Adipocyte (in vitro differentiated cells): Measurements from ENCODE around the gene ABHD14A.

ENCODE experiments used
- DNase-seq: peaks from one replicate; pipeline ENCODE4 v3.0.0-alpha.2; 2015; ENCODE audit warnings: low read depth
- H3K27me3 ChIP-seq: replicated peaks from 2 replicates; pipeline ENCODE4 v1.7.0; 2013; ENCODE audit warnings: mild to moderate bottlenecking, low read length, moderate library complexity; ENCODE audit not compliant: control insufficient read depth, insufficient read depth
- H3K36me3 ChIP-seq: 2 replicates; pipeline ENCODE4 v1.7.0; 2013; ENCODE audit warnings: low read length, mild to moderate bottlenecking, moderate library complexity; ENCODE audit not compliant: control insufficient read depth, insufficient read depth, severe bottlenecking
- H3K4me1 ChIP-seq: 2 replicates; pipeline ENCODE4 v1.7.0; 2013; ENCODE audit warnings: mild to moderate bottlenecking, low read length, moderate library complexity; ENCODE audit not compliant: control insufficient read depth, insufficient read depth
- H3K4me3 ChIP-seq: 2 replicates; pipeline ENCODE4 v1.7.0; 2013; ENCODE audit warnings: mild to moderate bottlenecking, low read length, moderate library complexity
- H3K9ac ChIP-seq: 2 replicates; pipeline ENCODE4 v1.7.0; 2013; ENCODE audit warnings: mild to moderate bottlenecking, low read length, moderate library complexity
- H3K9me3 ChIP-seq: 2 replicates; pipeline ENCODE4 v1.7.0; 2013; ENCODE audit warnings: mild to moderate bottlenecking, low read length, moderate library complexity; ENCODE audit not compliant: control insufficient read depth

Gene ABHD14A

GRCh38 chr3:52019352-52020080 lies 44.7 kb downstream of the ABHD14A start:
- no peaks in the 10 kb centered on the region for H3K9me3 ChIP-seq
- no peak overlapping the region for H3K9ac ChIP-seq
- H3K4me1 ChIP-seq: peaks cover 11% of the 10 kb centered on the region
- no peak overlapping the region for H3K4me3 ChIP-seq
- no peak for DNase-seq
- no peaks in the 10 kb centered on the region for H3K36me3 ChIP-seq
- no peaks in the 10 kb centered on the region for H3K27me3 ChIP-seq

GRCh38 chr3:52020796-52021195 lies 45.9 kb downstream of the ABHD14A start:
- Histone ChIP-seq H3K4me1 (peaks cover 11% of the 10 kb centered on the region), H3K27me3 (no peaks in the 10 kb centered on the region), H3K9me3 (no peaks in the 10 kb centered on the region), H3K4me3 (no peak overlapping the region), H3K9ac (no peak overlapping the region), H3K36me3 (no peaks in the 10 kb centered on the region)
- DNase-seq: no peak

- Histone ChIP-seq H3K36me3 (no peaks in the 10 kb centered on the region), H3K9ac (no peak overlapping the region), H3K4me3 (no peak overlapping the region), H3K9me3 (no peaks in the 10 kb centered on the region), H3K27me3 (no peaks in the 10 kb centered on the region), H3K4me1 (peaks cover 11% of the 10 kb centered on the region)
- DNase-seq: no peak
Observed at GRCh38 chr3:52021489-52022268, 46.8 kb downstream of the ABHD14A start.

GRCh38 chr3:52022323-52023100 lies 47.6 kb downstream of the ABHD14A start:
- Histone ChIP-seq H3K36me3 (no peaks in the 10 kb centered on the region), H3K4me1 (peaks cover 11% of the 10 kb centered on the region), H3K9me3 (no peaks in the 10 kb centered on the region), H3K4me3 (no peak overlapping the region), H3K9ac (no peak overlapping the region), H3K27me3 (no peaks in the 10 kb centered on the region)
- no peak for DNase-seq

GRCh38 chr3:52023101-52023770 lies 48.4 kb downstream of the ABHD14A start:
- Histone ChIP-seq H3K4me1 (peaks cover 11% of the 10 kb centered on the region), H3K9me3 (no peaks in the 10 kb centered on the region), H3K9ac (no peak overlapping the region), H3K4me3 (no peak overlapping the region), H3K36me3 (no peaks in the 10 kb centered on the region), H3K27me3 (no peaks in the 10 kb centered on the region)
- DNase-seq: no peak

GRCh38 chr3:52023860-52024764 lies 49.2 kb downstream of the ABHD14A start:
- Histone ChIP-seq H3K9ac (no peak overlapping the region), H3K36me3 (no peaks in the 10 kb centered on the region), H3K4me1 (peaks cover 11% of the 10 kb centered on the region), H3K4me3 (no peak overlapping the region), H3K27me3 (no peaks in the 10 kb centered on the region), H3K9me3 (no peaks in the 10 kb centered on the region)
- no peak for DNase-seq

- Histone ChIP-seq H3K4me3 (no peak overlapping the region), H3K27me3 (no peaks in the 10 kb centered on the region), H3K36me3 (no peaks in the 10 kb centered on the region), H3K9ac (no peak overlapping the region), H3K4me1 (peaks cover 11% of the 10 kb centered on the region), H3K9me3 (no peaks in the 10 kb centered on the region)
- no peak for DNase-seq
Observed at GRCh38 chr3:52024765-52025452, 50.0 kb downstream of the ABHD14A start.

GRCh38 chr3:52025453-52025852 lies 50.6 kb downstream of the ABHD14A start:
- Histone ChIP-seq H3K9me3 (no peaks in the 10 kb centered on the region), H3K36me3 (no peaks in the 10 kb centered on the region), H3K4me3 (no peak overlapping the region), H3K4me1 (peaks cover 11% of the 10 kb centered on the region), H3K27me3 (no peaks in the 10 kb centered on the region), H3K9ac (no peak overlapping the region)
- DNase-seq: no peak

GRCh38 chr3:52026041-52026440 lies 51.2 kb downstream of the ABHD14A start:
- peaks cover 4% of the 10 kb centered on the region for H3K9me3 ChIP-seq
- no peaks in the 10 kb centered on the region for H3K36me3 ChIP-seq
- no peak for DNase-seq
- H3K4me3 ChIP-seq: no peak overlapping the region
- H3K27me3 ChIP-seq: no peaks in the 10 kb centered on the region
- peaks cover 11% of the 10 kb centered on the region for H3K4me1 ChIP-seq
- H3K9ac ChIP-seq: no peak overlapping the region

GRCh38 chr3:52028572-52028971 lies 53.7 kb downstream of the ABHD14A start:
- no peak for DNase-seq

More at GRCh38 chr3:52028572-52028971, 53.7 kb downstream of the ABHD14A start:
- H3K36me3 ChIP-seq: no peaks in the 10 kb centered on the region
- no peak overlapping the region for H3K4me3 ChIP-seq
- no peak overlapping the region for H3K9ac ChIP-seq
- H3K4me1 ChIP-seq: no peaks in the 10 kb centered on the region
- H3K27me3 ChIP-seq: no peaks in the 10 kb centered on the region
- H3K9me3 ChIP-seq: peaks cover 19% of the 10 kb centered on the region
